ENCODE measurements around the gene PRKCH. TPM values are rescaled to one million over a fixed set of nuclear protein-coding genes. Genes with fewer than 3 reads are reported as not detected.
"Not testable (repeated sequence)": the region's sequence is repeated elsewhere in the genome, so short reads cannot be mapped to it uniquely, and the experiment has no call there.

PRKCH gene
- total RNA-seq, 4 donors from 2014 or later: 49.5 to 147 (median 59.2) TPM

DNA sequence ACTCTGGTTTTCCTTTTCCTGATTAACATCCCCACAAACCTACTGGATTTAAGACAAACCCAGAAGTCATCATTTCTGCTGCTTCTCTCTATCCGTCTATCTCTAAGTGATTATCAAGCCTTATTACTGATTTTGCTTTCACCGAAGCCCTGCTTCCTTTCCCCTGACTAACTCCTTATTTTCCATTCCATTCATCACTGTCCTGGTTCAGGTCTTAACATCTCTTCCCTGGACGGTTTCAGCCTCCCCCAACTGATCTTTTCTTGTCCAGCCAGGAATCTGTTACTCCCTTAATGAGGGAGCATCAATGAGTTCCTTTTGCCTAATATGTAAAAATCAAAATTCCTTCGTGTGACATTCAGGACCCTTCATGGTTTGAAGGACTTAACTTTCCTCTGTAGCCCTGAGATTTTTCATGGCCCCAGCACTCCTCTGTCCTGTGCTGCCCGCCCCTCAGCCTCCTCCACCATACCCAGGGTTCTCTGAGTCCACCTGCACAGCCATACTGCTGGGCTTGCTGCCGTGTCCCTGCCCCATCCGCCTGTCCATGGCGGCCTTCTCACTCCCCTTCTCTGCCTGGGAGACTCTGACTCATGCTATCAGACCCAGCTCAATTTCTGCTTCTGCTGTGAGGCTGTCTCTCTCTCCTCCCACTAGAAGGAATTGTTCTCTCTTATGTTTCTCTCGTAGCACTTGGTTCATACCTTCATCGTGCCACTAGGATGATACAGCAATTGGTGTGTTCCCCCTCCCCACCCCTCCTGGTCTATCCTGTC lies 206.1 kb downstream of the PRKCH start:
- H3K27ac ChIP-seq: peak overlapping the region; percentile 77
- H3K4me3 ChIP-seq: no peak overlapping the region
- peaks cover 69% of the 10 kb centered on the region for H3K4me1 ChIP-seq
- 78% methylated on average over 10 of the region's 10 CpGs for WGBS
- TF ChIP-seq POLR2A (IDR thresholded peaks at IDR 0.05) (no peak), POLR2AphosphoS5 (IDR thresholded peaks at IDR 0.05) (no peak), EP300 (IDR thresholded peaks at IDR 0.05) (no peak)
- TF ChIP-seq, protein P1, sequence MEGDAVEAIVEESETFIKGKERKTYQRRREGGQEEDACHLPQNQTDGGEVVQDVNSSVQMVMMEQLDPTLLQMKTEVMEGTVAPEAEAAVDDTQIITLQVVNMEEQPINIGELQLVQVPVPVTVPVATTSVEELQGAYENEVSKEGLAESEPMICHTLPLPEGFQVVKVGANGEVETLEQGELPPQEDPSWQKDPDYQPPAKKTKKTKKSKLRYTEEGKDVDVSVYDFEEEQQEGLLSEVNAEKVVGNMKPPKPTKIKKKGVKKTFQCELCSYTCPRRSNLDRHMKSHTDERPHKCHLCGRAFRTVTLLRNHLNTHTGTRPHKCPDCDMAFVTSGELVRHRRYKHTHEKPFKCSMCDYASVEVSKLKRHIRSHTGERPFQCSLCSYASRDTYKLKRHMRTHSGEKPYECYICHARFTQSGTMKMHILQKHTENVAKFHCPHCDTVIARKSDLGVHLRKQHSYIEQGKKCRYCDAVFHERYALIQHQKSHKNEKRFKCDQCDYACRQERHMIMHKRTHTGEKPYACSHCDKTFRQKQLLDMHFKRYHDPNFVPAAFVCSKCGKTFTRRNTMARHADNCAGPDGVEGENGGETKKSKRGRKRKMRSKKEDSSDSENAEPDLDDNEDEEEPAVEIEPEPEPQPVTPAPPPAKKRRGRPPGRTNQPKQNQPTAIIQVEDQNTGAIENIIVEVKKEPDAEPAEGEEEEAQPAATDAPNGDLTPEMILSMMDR (IDR thresholded peaks at IDR 0.05): no peak
- no peak for DNase-seq (ENCODE audit: low spot score in 2 of 2)
- H3K36me3 ChIP-seq: peaks cover 3% of the 10 kb centered on the region
- no peaks in the 10 kb centered on the region for H3K9me3 ChIP-seq
- no peaks in the 10 kb centered on the region for H3K27me3 ChIP-seq

DNA sequence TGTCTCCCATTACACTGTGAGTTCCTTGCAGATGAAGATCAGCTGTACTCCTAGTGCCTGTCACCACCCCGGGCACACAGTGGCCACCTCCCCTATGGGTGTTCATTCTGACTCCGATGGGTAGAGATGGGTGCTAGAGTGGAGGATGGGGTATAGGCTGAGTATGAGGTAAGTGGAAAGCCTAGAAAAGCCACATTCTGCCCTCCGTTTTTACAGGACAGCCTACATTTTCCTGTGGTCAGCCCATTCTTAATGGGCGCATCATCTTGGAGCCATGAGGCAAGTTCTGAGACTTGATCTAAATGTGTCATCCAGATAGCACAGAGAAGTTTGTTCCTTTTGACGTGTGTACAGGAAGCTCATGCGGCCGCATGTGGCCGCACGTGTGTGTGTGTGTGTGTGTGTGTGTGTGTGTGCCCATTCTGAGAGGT lies 207.2 kb downstream of the PRKCH start:
- H3K36me3 ChIP-seq: peaks cover 3% of the 10 kb centered on the region
- peaks cover 66% of the 10 kb centered on the region for H3K4me1 ChIP-seq
- WGBS: 69% methylated on average over 7 of the region's 9 CpGs
- H3K27ac ChIP-seq: no peak overlapping the region
- TF ChIP-seq POLR2AphosphoS5 (IDR thresholded peaks at IDR 0.05) (no peak), EP300 (IDR thresholded peaks at IDR 0.05) (no peak), POLR2A (IDR thresholded peaks at IDR 0.05) (no peak)
- H3K27me3 ChIP-seq: no peaks in the 10 kb centered on the region
- no peak for DNase-seq (ENCODE audit: low spot score in 2 of 2)
- H3K9me3 ChIP-seq: no peaks in the 10 kb centered on the region
- H3K4me3 ChIP-seq: no peak overlapping the region

- not testable (repeated sequence) for H3K27ac ChIP-seq; H3K36me3 ChIP-seq; H3K4me3 ChIP-seq; H3K27me3 ChIP-seq; H3K9me3 ChIP-seq; DNase-seq (ENCODE audit: low spot score in 2 of 2)
- peaks cover 62% of the 10 kb centered on the region for H3K4me1 ChIP-seq
- 91% methylated on average over 4 of the region's 5 CpGs for WGBS
Measured at GRCh38 chr14:61529360-61529759, 208.0 kb downstream of the PRKCH start.

DNA sequence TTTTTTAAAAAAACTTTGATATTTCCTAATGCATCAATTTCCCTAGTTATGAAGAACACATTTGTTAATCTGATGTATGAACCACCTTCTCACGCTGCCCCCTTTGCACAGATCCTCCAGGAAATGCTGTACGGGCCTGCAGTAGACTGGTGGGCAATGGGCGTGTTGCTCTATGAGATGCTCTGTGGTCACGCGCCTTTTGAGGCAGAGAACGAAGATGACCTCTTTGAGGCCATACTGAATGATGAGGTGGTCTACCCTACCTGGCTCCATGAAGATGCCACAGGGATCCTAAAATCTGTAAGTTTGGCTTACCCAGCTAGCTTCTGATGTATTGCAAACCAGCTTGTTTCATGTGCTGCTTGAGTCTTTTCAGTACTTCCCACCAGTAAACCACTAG lies 208.9 kb downstream of the PRKCH start:
- peaks cover 3% of the 10 kb centered on the region for H3K36me3 ChIP-seq
- no peak overlapping the region for H3K27ac ChIP-seq
- DNase-seq (ENCODE audit: low spot score in 2 of 2): no peak
- H3K4me3 ChIP-seq: no peak overlapping the region
- no peak for TF ChIP-seq POLR2AphosphoS5 (IDR thresholded peaks at IDR 0.05)
- TF ChIP-seq EP300 (IDR thresholded peaks at IDR 0.05): no peak
- TF ChIP-seq POLR2A (IDR thresholded peaks at IDR 0.05): no peak
- TF ChIP-seq, protein P1 (IDR thresholded peaks at IDR 0.05): no peak
- no peaks in the 10 kb centered on the region for H3K9me3 ChIP-seq
- WGBS: 90% methylated on average over 6 of the region's 6 CpGs
- H3K4me1 ChIP-seq: peaks cover 53% of the 10 kb centered on the region
- H3K27me3 ChIP-seq: no peaks in the 10 kb centered on the region

DNA sequence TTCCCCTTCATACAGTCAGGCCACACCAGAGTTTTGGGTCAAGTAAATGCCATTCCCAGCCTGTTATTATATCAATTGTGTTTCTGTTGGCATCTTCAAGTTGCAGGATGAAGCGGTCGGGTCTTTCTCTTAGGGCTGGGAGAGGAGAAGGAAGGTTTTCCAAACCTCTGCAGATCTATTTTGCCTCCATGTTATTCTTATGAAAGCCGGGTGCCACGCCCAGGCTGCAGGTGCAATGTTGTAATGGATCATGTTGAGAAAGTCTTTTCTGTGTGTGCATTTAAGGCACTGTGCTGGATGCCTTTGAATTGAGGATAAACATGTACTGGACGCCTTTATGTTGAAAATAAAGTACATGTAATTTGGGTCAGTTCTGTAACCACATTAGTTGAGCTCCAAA lies 209.5 kb downstream of the PRKCH start:
- Histone ChIP-seq H3K27ac (no peak overlapping the region), H3K27me3 (no peaks in the 10 kb centered on the region), H3K4me3 (no peak overlapping the region), H3K4me1 (peaks cover 47% of the 10 kb centered on the region), H3K9me3 (no peaks in the 10 kb centered on the region), H3K36me3 (peaks cover 3% of the 10 kb centered on the region)
- TF ChIP-seq, protein P1 (IDR thresholded peaks at IDR 0.05): no peak
- TF ChIP-seq POLR2AphosphoS5 (IDR thresholded peaks at IDR 0.05) (no peak), POLR2A (IDR thresholded peaks at IDR 0.05) (no peak), EP300 (IDR thresholded peaks at IDR 0.05) (no peak)
- no peak for DNase-seq (ENCODE audit: low spot score in 2 of 2)
- 67% methylated on average over 5 of the region's 5 CpGs for WGBS

DNA sequence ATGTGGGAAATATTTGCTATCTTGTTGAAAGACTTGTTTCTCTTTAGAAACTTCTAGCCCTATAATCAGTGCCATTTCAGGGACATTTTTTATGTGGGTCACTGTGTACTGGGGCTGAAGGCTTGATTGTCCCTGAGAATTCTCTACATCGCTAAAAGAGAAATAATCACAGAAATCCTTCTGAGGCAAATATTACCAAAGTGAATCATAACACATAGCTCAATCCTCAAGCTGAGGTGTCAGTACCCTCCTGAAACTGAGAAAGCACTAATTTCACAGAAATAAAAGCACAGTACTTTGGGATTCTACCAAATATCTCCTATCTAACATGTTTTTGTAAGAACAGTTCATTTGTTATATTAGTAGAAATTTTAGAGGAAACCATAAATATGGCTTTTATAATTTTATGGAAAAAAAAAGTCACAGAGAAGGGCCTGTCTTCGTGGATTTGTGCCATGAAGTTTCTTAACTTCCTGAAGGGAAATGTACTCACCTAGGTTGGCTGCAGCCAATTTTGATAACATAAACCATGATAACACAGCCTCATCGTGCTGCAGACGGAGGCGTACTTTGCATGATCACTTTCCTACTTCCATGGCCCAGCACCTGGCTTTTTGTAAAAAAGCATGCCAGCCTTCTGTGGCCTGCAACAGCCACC lies 210.2 kb downstream of the PRKCH start:
- H3K27me3 ChIP-seq: no peaks in the 10 kb centered on the region
- H3K4me1 ChIP-seq: peaks cover 40% of the 10 kb centered on the region
- peaks cover 3% of the 10 kb centered on the region for H3K36me3 ChIP-seq
- no peak overlapping the region for H3K27ac ChIP-seq
- TF ChIP-seq, protein P1 (IDR thresholded peaks at IDR 0.05): no peak
- TF ChIP-seq POLR2A (IDR thresholded peaks at IDR 0.05) (no peak), POLR2AphosphoS5 (IDR thresholded peaks at IDR 0.05) (no peak), EP300 (IDR thresholded peaks at IDR 0.05) (no peak)
- H3K9me3 ChIP-seq: no peaks in the 10 kb centered on the region
- WGBS: 47% methylated on average over 5 of the region's 5 CpGs
- DNase-seq (ENCODE audit: low spot score in 2 of 2): no peak
- no peak overlapping the region for H3K4me3 ChIP-seq
